Peyer's patch (tissue), 4 donors: Measurements from ENCODE around the gene TMEM108.

ENCODE experiments used
- CTCF ChIP-seq, 6 experiments: fragments of 450-650 bp in 4 of 6; fragments of 200-600 bp in 2 of 6; sonication (generic) in 1 of 6; IDR thresholded peaks; one replicate each; pipeline ENCODE4 v1.5.1; 2017 to 2019; ENCODE audit warnings: antibody characterized with exemption in 6 of 6, mild to moderate bottlenecking in 3 of 6, moderate library complexity in 1 of 6
- POLR2A ChIP-seq, 2 donors: fragments of 450-650 bp; IDR thresholded peaks; one replicate each; pipeline ENCODE4 v1.5.1; 2017; ENCODE audit warnings: antibody characterized with exemption in 2 of 2, mild to moderate bottlenecking in 2 of 2, moderate library complexity in 2 of 2

DNA sequence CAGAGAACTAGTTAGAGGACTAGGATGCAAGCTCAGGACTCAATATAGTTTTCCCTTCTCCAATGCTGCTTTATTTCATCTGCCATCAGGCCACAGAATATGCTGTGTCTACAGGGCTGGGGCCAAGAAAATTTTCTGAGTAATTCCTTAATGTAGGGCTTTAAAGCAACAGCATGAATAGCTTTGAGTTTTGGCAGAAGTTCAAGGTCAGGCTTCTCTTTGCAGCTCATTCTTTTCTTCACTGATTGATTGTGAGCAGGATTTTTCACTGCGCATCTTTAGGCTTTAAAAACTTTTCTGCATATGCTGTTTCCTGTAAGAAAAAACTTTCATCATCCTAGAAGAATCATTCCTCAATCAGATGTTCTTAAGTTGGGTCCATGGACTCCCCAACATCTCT is 4.6 kb downstream of the TMEM108 start:
- TF ChIP-seq CTCF (IDR thresholded peaks at IDR 0.05) (no peak), POLR2A (IDR thresholded peaks at IDR 0.05) (no peak)
